Measurements from ENCODE around the gene GOLGA8B.
"Not testable (repeated sequence)": the region's sequence is repeated elsewhere in the genome, so short reads cannot be mapped to it uniquely, and the experiment has no call there.

Gene GOLGA8B

DNA sequence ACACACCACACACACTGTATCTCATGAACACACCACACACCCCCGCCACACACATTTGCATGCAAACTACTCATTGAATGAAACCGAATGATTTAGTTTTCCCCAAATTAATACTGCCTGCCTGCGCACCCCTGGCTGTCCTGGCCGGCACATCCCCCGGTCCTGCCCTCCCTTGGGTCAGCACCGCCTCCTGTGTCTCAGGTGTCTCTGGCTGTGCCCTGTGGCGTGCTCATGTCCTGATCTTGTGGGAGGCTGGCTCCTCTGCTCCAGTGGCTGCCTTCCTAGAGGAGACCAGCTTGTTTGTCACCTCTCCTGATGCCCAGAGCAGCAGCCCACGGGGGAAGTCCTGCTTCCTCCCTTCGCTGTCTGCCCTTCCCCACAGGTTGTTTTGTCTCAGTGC is 28.7 kb downstream of the GOLGA8B start:
- DNase-seq = not testable (repeated sequence)

DNA sequence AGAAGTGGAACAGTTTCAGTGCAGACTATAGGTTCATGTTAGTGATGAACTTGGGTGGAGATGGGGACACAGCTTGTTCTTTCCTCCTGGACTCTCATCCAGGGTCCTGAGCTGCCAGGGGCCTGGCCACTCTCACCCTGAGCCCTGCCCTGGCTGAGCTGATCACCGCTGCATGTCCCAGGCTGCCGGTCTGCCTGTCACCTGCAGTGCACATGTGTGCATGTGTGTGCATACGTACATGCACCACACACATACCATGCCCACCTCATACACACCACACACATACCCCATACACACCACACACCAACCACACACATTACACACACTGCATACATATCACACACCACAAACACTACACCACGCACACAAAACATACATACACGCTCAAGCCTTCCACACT is 29.3 kb downstream of the GOLGA8B start:
- DNase-seq = not testable (repeated sequence)

DNA sequence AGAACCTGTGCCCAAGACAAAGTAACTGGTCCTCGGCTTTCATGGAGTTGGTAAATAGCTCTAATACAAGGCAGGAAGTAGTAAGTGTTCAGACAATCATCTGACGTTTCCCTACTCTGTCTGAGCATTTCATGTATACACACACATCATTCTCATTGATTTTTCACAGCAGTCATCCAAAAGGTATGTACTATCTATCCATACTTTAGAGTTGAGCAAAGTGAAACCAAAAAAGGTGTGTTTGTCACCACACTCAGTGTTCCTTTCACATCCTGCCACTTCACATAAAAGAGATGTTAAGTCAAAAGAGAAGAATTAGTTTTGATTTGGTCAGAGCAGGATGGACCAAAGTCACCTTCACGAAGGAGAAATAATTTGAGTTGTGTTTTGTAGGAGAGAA is 33.3 kb downstream of the GOLGA8B start:
- DNase-seq = not testable (repeated sequence)

- DNase-seq = not testable (repeated sequence)
These were observed 34.1 kb downstream of the GOLGA8B start for GRCh38 chr15:34549381-34549809.

DNA sequence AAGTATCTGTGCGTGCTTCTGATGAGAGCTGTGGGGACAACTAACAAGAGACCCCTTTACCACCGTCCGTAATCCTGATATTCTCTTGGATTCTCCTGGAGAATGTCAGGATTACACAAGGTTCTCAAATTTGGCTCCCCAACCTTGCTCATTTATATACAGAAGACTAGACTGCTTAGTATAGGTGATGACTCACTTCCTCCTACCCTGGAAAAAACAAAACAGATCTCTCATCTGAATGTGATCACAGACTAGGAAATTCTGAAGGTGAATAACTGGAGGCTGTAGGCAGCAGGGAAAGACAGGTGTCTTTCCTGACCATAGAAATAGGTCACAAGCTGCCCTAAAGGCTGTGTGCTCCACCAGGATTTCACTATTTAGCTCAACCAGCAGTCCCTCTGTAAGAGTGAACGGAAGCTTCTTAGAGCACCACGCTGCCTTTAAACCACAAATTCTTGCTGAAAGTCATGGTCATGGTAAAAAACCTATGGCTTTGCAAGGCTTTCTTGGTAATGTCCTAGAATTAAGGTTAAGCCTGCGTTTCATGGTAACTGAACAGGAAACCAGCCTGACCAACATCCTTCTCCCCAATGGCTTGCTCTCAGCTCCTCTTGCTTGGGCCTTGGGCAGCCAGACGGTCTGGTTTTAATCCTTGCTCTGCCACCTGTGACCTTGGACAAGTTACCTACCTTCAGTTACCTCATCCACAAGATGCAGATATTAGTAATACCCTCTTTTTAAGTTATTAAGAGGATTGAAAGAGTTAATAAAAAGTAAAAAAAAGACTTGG is 39.4 kb downstream of the GOLGA8B start:
- not testable (repeated sequence) for DNase-seq

- DNase-seq = not testable (repeated sequence)
These were observed 47.6 kb downstream of the GOLGA8B start for GRCh38 chr15:34535857-34536256.

Data from DMS 273 treated with DMSO at 0.1 percent for 48 hours (cell line).